Measurements from ENCODE around the gene RBMX.
"Not testable (repeated sequence)": the region's sequence is repeated elsewhere in the genome, so short reads cannot be mapped to it uniquely, and the experiment has no call there.

Gene RBMX

GRCh38 chrX:136880452-136881013 is at the start of gene RBMX:
Gene RBMX, minus strand, starts transcription at chrX:136880725. Its CDS starts 1,298 bp downstream, at chrX:136879427.
- peak; percentile 23 for DNase-seq

GRCh38 chrX:136921438-136921837 is 40.9 kb upstream of the RBMX start:
- not testable (repeated sequence) for DNase-seq

GRCh38 chrX:136920001-136920400 is 39.5 kb upstream of the RBMX start:
- no peak for DNase-seq

GRCh38 chrX:136916827-136917226 is 36.3 kb upstream of the RBMX start:
- no peak for DNase-seq

- DNase-seq, result not testable (repeated sequence)
Measured at GRCh38 chrX:136911661-136912060, 31.1 kb upstream of the RBMX start.

- no peak for DNase-seq
Measured at GRCh38 chrX:136911253-136911652, 30.7 kb upstream of the RBMX start.

- DNase-seq, result no peak
Measured at GRCh38 chrX:136910565-136911035, 30.1 kb upstream of the RBMX start.

- DNase-seq, result peak; percentile 3
Measured at GRCh38 chrX:136909706-136910564, 29.4 kb upstream of the RBMX start.

GRCh38 chrX:136909119-136909705 is 28.7 kb upstream of the RBMX start:
- DNase-seq, result peak; percentile 2

GRCh38 chrX:136907621-136908020 is 27.1 kb upstream of the RBMX start:
- no peak for DNase-seq

- no peak for DNase-seq
Measured at GRCh38 chrX:136906921-136907510, 26.5 kb upstream of the RBMX start.

- DNase-seq, result not testable (repeated sequence)
Measured at GRCh38 chrX:136904067-136904466, 23.5 kb upstream of the RBMX start.

GRCh38 chrX:136900071-136900470 is 19.5 kb upstream of the RBMX start:
- not testable (repeated sequence) for DNase-seq

GRCh38 chrX:136899221-136899620 is 18.7 kb upstream of the RBMX start:
- no peak for DNase-seq

GRCh38 chrX:136898752-136899151 is 18.2 kb upstream of the RBMX start:
- not testable (repeated sequence) for DNase-seq

- DNase-seq, result no peak
Measured at GRCh38 chrX:136896121-136896914, 15.8 kb upstream of the RBMX start.

GRCh38 chrX:136892412-136892811 is 11.9 kb upstream of the RBMX start:
- no peak for DNase-seq

GRCh38 chrX:136890596-136890995 is 10.1 kb upstream of the RBMX start:
- DNase-seq, result not testable (repeated sequence)

GRCh38 chrX:136889269-136889668 is 8.7 kb upstream of the RBMX start:
- DNase-seq, result no peak

- no peak for DNase-seq
Measured at GRCh38 chrX:136880003-136880451, 498 bp downstream of the RBMX start.

GRCh38 chrX:136879001-136879687 is 1.4 kb downstream of the RBMX start:
- DNase-seq, result no peak

- no peak for DNase-seq
Measured at GRCh38 chrX:136878423-136878822, 2.1 kb downstream of the RBMX start.

All from NCI-H2081 treated with DMSO at 0.1 percent for 48 hours (cell line).